Right kidney (tissue), 9 donors: Measurements from ENCODE around the gene PSG2.
"Not testable (repeated sequence)": the region's sequence is repeated elsewhere in the genome, so short reads cannot be mapped to it uniquely, and the experiment has no call there.

Experiments used
- DNase-seq: peaks from one replicate; pipeline ENCODE4 v3.0.0-alpha.2; 2016
- long read RNA-seq, 8 donors: transcript quantifications; one replicate each; lab custom pipeline, GENCODE V29; 2026

PSG2 gene
- long read RNA-seq, donor 1, result 0 reads
- long read RNA-seq, donor 2, result 0 reads
- long read RNA-seq, donor 3, result 0 reads
- long read RNA-seq, donor 4, result 0 reads
- long read RNA-seq, donor 5, result 0 reads
- long read RNA-seq, donor 6, result 0 reads
- long read RNA-seq, donor 7, result 0 reads
- long read RNA-seq, donor 8, result 0 reads

- not testable (repeated sequence) for DNase-seq
These were observed at the start of gene PSG2 for GRCh38 chr19:43082601-43083000. Gene PSG2 (minus strand): TSS chr19:43082701. CDS start chr19:43082569, 132 bp downstream.

DNA sequence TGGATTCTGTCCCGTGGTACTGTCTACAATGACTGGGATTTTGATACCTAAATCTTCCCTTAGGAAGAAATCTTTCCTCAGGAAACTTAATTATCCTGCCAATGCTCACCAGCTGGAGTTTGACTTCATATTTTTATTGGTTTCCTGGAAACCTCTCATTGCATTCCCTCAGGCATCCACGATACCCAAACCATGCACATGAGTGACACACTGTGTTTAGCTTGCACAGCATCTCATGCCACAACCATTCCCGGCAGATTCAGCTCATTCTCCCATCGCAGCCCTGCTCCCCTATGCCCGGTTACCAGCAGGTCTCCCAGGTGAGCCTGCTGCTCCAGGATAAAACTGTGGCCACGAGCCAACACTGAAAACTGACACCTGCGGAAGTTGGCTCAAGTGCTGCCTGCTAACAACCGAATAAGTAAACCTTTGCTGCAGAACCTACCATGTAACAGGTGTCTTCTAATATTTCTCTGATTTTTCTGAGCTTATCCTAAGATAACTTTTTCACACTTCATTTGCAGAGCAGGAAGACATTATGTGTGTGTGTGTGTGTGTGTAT lies 48.9 kb upstream of the PSG2 start:
- DNase-seq, result not testable (repeated sequence)

DNA sequence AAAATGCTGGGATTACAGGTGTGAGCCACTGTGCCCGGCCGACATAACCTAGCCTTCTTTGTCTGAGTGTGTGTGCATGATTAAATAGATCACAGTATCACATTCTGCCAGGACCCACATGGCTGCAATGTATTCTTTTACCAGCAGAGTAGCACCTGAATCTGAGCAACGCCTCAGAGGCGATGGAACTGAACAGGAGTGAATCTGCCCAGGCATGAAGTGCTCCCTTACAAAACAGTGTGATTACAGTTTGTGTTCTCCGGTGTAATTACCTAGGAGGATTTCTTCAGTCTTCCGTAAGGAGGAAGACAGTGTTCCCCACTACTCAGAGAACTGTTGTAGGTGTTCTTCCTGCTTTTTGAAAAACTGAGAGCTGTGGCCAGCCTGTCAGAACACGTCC lies 46.7 kb upstream of the PSG2 start:
- not testable (repeated sequence) for DNase-seq

DNA sequence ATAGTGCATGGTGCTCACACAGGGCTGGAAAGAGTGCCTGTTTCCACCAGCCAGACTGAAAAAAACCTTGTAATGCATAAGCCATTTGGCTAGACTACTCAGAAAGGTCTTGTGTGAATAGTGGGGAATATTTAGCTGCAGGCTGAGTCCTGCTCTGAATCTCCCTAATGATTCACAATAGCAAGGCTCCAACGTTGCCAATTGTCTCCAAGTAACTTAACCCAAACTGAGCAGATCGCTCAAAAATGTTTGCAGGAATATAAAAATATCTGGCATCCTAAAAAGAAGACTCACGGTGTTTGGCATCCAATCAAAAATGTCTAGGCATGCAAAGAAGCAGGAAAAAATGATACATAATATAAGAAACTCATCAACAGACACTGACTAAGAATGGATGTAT lies 44.8 kb upstream of the PSG2 start:
- DNase-seq, result not testable (repeated sequence)

DNA sequence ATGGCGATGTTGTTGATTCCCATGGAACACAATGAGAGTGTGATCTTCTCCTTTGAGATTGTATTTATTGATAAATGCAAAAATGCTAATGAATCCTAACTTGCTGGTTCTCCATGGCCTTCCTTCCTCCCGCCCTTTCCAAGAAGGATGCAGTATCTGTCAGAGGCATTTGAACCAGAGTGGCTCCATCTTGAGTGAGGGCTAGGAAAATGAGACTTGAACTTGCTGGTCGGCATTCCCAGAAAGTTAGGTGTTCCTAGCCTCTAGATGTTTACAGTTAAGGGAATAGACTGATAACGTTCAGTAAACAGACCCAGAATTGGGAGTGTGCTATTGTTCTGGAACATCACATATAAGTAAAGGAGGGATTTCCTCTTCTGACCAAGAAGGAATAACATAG lies 44.2 kb upstream of the PSG2 start:
- DNase-seq, result no peak

- no peak for DNase-seq
These were observed 41.9 kb upstream of the PSG2 start for GRCh38 chr19:43124360-43124759.

DNA sequence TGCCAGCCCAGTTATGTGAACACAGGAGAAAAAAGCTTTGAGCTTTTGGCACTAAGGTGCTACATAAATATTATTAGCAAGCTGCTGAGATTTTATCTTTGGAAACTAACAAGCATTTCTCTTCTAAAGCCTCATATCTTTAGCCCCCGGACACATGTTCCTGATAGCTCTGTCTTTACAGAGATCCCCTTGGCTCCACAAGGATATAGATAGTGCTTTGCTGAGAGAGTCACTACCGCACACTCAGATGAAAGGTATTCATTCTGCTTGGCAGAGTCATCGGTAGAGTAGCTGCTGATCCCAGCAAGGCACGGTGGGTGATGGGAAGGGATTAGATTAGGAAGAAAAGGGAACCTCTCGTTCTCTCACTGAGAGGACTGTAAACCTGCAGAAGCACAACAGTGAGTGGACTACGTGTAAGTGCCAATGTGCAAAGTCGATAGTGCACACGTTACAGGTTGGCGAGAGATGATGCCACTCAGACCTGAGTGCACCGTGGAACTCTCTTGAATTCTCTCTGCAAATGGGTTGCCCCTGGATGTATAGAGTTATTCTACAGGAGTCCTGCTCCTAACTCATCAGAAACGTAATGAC lies 38.0 kb upstream of the PSG2 start:
- not testable (repeated sequence) for DNase-seq

- DNase-seq, result not testable (repeated sequence)
These were observed 37.0 kb upstream of the PSG2 start for GRCh38 chr19:43119526-43119925.

DNA sequence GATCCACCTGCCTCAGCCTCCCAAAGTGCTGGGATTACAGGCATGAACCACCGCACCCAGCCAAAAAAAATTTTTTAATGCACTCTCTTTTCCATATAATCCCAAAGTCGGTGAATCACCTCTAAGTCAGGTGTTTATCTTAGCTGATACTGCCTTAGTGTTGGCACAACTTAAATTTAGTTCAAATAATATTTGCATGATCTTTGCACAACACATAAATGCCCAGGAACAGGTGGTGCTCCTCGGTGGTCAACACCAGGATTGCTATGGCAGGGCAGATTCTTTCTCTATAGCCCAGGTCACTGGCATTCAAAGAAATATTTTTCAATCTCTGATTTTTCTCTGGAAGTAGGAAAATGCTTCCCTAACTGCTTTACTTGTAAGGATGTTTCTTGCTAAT lies 33.9 kb upstream of the PSG2 start:
- not testable (repeated sequence) for DNase-seq

- DNase-seq, result not testable (repeated sequence)
These were observed 33.0 kb upstream of the PSG2 start for GRCh38 chr19:43115548-43115947.

GRCh38 chr19:43115064-43115463 lies 32.6 kb upstream of the PSG2 start:
- not testable (repeated sequence) for DNase-seq

DNA sequence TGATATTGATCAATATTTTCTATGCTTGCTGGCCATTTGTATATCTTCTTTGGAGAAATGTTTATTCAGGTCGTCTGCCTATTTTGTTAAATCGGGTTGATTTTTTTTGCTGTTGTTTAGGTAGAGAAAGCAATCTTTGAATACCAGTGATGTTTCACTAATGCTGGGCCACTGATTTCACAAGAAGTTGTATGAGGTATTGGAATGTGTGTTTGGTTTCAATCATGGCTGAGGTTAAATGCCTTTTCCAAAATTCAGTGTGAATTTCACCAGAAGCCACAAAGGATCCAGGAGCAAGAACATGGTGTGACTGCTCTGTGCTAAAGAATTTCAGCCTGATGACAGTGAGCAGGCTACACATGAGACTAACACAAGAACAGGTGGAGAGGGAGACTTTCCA lies 32.1 kb upstream of the PSG2 start:
- DNase-seq, result not testable (repeated sequence)

- DNase-seq, result not testable (repeated sequence)
These were observed 24.9 kb upstream of the PSG2 start for GRCh38 chr19:43107401-43107800.

DNA sequence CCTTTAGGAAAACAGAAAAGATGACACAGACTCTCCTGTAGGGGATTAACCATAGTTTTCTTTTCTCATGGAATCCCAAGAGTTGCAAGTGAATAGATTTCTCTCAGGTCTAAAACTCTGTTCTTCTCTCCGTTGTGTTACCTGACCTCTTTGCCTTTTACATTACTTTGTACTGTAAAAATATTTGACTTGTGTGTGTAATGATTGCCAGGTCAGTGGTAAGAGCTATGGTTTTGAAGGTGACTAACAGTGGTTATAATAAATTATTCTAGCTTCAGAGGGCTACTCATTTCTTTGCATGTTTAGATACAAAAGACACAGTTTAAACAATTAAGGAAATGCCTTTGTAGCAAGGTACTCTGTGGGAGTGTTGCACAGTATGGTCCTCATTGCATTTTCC lies 23.0 kb upstream of the PSG2 start:
- DNase-seq, result no peak

DNA sequence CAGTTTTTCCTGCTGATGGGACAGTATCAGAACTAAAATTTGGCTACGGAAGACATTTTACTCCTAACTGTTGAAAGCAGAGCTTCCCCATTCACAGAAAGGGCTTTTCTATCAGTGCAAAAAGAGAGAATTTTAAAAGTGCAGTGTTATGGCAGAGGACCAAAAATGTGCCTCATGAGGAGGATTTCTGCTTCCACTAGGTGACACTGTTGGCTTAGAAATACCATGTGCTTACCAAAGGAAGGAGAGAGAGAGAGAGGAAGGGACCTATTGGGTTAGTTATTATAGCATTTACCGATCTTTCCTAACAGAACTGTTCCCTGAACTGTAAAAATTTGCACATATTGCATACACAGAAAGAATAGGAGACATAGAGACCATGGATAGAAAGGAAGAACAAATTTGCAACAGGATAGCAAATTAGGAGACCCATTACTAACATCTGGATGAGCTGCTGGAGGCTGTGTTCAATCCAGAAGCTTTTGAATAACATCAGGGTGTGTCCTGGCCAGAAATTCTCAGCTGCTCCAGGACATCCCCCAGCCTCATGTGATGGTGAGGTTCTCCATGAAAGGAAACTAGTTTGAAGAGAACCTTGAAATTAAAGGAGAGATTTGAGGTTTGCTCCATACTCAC lies 21.8 kb upstream of the PSG2 start:
- not testable (repeated sequence) for DNase-seq

DNA sequence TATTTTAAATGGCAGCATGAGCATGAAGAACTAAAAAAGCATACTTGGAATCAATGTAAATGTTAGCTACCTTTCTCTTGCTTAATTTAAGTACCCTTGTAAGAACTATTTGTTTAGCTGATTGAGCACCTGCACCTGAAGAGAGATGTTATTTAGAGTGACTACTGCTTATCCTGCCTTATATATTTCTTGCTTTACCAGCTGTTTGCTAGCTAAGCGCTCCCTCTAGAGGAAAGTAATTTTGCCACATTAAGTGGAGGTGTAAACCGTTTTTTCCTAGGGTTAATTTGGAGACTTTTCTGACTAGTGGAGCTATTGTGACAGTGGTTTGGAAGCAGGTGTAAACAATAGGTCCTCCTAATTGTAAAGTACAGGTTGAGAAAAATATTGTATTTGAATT lies 19.4 kb upstream of the PSG2 start:
- no peak for DNase-seq

- DNase-seq, result not testable (repeated sequence)
These were observed 15.9 kb upstream of the PSG2 start for GRCh38 chr19:43098416-43098815.

- DNase-seq, result not testable (repeated sequence)
These were observed 5.3 kb upstream of the PSG2 start for GRCh38 chr19:43087702-43088340.

GRCh38 chr19:43085796-43086530 lies 3.5 kb upstream of the PSG2 start:
- DNase-seq, result not testable (repeated sequence)

DNA sequence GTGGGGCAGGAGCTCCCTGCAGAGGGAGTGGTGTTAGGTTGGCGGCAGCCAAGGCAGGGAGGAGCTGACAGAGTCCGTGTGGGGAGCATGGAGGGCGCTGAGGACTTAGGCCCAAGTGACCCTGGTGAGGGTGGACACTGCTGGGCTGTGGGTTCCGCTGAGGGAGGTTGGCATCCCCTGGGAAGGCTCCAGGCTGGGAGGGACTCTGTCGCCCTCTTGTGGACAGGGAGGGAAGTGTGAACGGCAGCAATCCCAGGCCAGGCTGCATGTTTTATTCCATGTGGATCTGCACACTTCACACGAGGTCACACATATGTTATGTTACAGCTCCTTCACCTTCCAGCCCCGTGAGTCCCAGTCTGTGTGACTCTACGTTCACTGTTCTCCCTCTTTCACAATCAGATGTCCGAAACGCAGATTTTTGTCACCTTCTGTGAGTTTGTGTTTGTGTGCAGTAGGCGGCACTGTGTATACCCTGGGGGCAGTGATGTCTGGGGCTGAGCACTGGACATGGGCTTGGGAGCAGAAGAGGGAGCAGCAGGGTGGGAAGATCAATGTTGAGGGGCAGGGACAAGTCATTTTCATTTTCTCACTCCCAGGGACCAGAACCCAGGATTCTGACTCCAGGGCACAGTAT lies 1.8 kb upstream of the PSG2 start:
- not testable (repeated sequence) for DNase-seq

GRCh38 chr19:43083721-43084120 lies 1.2 kb upstream of the PSG2 start:
- not testable (repeated sequence) for DNase-seq

DNA sequence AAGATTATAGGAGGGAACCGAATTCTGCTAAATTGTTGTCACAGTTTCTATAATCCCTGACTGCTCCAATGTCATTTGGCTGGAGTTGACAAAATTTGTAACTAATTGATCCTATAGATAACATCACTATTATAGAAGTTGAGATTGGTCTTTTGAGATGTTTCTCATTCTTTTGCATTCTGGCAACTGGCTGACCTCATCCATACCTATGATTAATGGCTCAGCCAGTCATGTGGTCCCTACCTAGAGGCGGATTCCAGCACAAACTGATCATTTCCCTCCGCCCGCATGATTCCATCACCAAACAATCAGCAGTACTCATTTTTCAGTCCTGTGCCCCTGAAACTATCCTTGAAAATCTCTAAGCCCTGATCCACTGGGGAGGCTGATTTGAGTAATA lies 4.2 kb downstream of the PSG2 start:
- no peak for DNase-seq
